Activated CD8-positive, alpha-beta T cell treated with anti-CD3 and anti-CD28 coated beads for 36 hours (primary cell): ENCODE measurements around the gene SDK2. TPM values are rescaled to one million over a fixed set of nuclear protein-coding genes. Genes with fewer than 3 reads are reported as not detected.

Source experiments
- ATAC-seq: fragments of 200-7000 bp; cut with Tn5 transposase; one replicate; pipeline ENCODE4 v1.10.0; 2021; ENCODE audit warnings: mild to moderate bottlenecking, moderate library complexity
- CTCF ChIA-PET: fragments of 350-600 bp; sonication (Branson Sonifier 250); formaldehyde crosslinking; loops from one replicate; lab custom pipeline; 2021; ENCODE audit warnings: antibody characterized with exemption; lab: Charles Lee
- POLR2A ChIA-PET: fragments of 350-600 bp; sonication (Branson Sonifier 250); formaldehyde crosslinking; loops from one replicate; lab custom pipeline; 2021; ENCODE audit warnings: antibody characterized with exemption; lab: Charles Lee
- DNase-seq: peaks from one replicate; pipeline ENCODE4 v3.0.0-alpha.2; 2020
- H3K27ac Mint-ChIP-seq: one replicate; pipeline ENCODE4 v1.8.0; 2021; ENCODE audit warnings: mild to moderate bottlenecking, mixed read lengths
- H3K27me3 Mint-ChIP-seq: one replicate; pipeline ENCODE4 v1.8.0; 2021; ENCODE audit warnings: mixed read lengths
- H3K36me3 Mint-ChIP-seq: one replicate; pipeline ENCODE4 v1.8.0; 2021; ENCODE audit warnings: low read depth, mixed read lengths
- H3K4me1 Mint-ChIP-seq: one replicate; pipeline ENCODE4 v1.8.0; 2021; ENCODE audit warnings: low read depth, mixed read lengths
- H3K4me3 Mint-ChIP-seq: one replicate; pipeline ENCODE4 v1.8.0; 2021; ENCODE audit warnings: mild to moderate bottlenecking, moderate library complexity, mixed read lengths
- H3K9me3 Mint-ChIP-seq: one replicate; pipeline ENCODE4 v1.8.0; 2021; ENCODE audit warnings: mixed read lengths
- intact Hi-C: fragments of 100-400 bp; cut with micrococcal nuclease; formaldehyde crosslinking; loops from one replicate; pipeline ENCODE4 v1.10.0; 2022
- total RNA-seq, 2 experiments: library from RNA; stranded (reverse); gene quantifications; one replicate each; pipeline ENCODE4 v1.2.3, GENCODE V29; 2021
- TF ChIP-seq, protein P1 (sequence below): fragments of 200-600 bp; IDR thresholded peaks from one replicate; pipeline ENCODE4 v1.8.0; 2022; ENCODE audit warnings: antibody characterized with exemption, mild to moderate bottlenecking

Gene SDK2
- total RNA-seq, 2 experiments from 2014 or later, result 3.2 to 3.3 TPM

DNA sequence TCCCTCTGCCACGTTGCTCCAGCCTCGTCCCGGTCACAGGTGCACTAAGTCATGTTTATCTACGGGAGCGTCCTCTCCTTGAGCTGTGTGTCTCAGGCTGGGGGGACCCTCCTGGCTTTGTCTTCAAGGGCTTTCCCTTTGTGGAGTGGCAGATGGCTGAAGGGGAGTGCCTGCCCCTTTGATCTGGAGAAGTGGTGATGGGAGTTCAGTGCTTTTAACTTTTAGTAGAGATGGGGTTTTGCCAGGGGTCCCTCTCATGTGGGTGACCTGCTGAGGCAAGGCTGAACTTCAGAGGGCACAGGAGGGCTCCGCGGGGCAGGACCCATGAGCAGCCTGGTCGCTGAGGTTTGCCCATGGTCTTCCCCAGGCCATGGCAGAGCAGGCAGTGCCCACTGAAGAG, 259.3 kb downstream of the SDK2 start:
- ChIA-PET POLR2A (no interaction called here), CTCF (interaction anchor here (5.8 kb wide), 1 partner anchor 14 kb away, joined by 20 read pairs; no protein-coding TSS in a partner anchor)
- TF ChIP-seq, protein P1, sequence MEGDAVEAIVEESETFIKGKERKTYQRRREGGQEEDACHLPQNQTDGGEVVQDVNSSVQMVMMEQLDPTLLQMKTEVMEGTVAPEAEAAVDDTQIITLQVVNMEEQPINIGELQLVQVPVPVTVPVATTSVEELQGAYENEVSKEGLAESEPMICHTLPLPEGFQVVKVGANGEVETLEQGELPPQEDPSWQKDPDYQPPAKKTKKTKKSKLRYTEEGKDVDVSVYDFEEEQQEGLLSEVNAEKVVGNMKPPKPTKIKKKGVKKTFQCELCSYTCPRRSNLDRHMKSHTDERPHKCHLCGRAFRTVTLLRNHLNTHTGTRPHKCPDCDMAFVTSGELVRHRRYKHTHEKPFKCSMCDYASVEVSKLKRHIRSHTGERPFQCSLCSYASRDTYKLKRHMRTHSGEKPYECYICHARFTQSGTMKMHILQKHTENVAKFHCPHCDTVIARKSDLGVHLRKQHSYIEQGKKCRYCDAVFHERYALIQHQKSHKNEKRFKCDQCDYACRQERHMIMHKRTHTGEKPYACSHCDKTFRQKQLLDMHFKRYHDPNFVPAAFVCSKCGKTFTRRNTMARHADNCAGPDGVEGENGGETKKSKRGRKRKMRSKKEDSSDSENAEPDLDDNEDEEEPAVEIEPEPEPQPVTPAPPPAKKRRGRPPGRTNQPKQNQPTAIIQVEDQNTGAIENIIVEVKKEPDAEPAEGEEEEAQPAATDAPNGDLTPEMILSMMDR, result no peak
- Mint-ChIP-seq H3K36me3 (no peaks in the 10 kb centered on the region), H3K4me3 (no peak overlapping the region), H3K4me1 (no peaks in the 10 kb centered on the region), H3K27me3 (no peaks in the 10 kb centered on the region), H3K9me3 (no peaks in the 10 kb centered on the region), H3K27ac (no peak overlapping the region)
- no peak for DNase-seq
- intact Hi-C loops, result no loop called here
- ATAC-seq, result no peak

DNA sequence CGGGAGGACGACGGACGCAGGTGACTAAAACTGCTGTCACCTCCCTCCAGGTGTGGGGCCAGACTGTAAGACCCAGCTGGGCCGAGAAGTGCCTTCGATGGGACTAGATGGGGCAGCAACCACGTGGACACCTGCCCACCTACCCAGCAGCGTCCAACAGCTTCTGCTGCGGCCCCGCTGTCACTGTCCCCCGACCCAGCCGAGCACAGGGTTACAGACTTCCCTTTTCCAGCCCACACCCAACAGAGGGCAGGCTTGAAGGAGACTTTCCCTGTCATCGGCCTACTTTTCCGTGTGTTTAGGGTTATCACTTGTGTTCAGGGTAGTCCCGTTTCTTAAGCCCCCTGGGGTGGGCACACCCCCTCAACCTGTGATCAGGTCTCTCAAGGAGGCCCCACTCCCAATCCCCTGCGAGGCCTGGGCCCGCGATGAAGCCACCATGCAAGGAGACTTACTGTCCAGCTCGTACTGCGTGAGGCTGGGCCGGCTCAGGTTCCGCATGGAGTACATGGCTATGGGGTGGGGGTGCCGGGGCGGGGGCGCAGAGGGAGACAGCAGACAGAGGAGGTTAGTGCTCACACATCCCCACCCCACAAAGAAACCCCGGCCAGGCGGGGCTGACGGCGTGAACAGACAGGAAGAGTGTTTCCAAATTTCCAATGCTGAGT, 263.7 kb downstream of the SDK2 start:
- no peak overlapping the region for H3K4me3 Mint-ChIP-seq

DNA sequence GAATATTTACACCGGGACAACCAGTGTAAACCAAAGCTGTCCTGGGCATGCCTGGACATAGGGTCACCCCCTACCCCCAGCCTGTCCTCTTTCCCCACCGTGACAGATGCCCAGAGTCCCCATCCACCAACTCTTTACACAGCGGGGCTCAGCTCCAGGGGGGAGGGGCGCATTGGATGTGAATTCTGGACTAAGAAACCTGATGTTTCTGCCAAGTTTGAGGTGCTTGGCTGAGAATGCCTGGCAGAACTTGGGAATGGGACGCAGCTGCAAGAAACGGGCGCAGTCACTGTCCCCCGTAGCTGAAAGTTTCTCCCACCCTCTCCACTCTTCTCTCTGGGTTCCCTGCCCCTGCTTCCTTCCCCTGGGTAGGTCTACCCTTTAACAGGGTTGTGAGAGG, 264.4 kb downstream of the SDK2 start:
- Mint-ChIP-seq H3K27me3 (no peaks in the 10 kb centered on the region), H3K4me1 (no peaks in the 10 kb centered on the region), H3K4me3 (no peak overlapping the region), H3K36me3 (no peaks in the 10 kb centered on the region), H3K27ac (no peak overlapping the region), H3K9me3 (no peaks in the 10 kb centered on the region)
- DNase-seq, result no peak
- intact Hi-C loops, result no loop called here
- CTCF ChIA-PET, result no interaction called here
- TF ChIP-seq, protein P1, result no peak
- ATAC-seq, result no peak
- POLR2A ChIA-PET, result no interaction called here

More for the DNA sequence above, 263.7 kb downstream of the SDK2 start:
- TF ChIP-seq, protein P1, result no peak
- no peaks in the 10 kb centered on the region for H3K36me3 Mint-ChIP-seq
- ChIA-PET CTCF (interaction anchor here (1.4 kb wide), 1 partner anchor 10 kb away, joined by 4 read pairs; no protein-coding TSS in a partner anchor), POLR2A (no interaction called here)
- no peak for DNase-seq
- no peaks in the 10 kb centered on the region for H3K9me3 Mint-ChIP-seq
- intact Hi-C loops, result no loop called here
- no peak for ATAC-seq
- H3K27ac Mint-ChIP-seq, result no peak overlapping the region
- no peaks in the 10 kb centered on the region for H3K4me1 Mint-ChIP-seq
- no peaks in the 10 kb centered on the region for H3K27me3 Mint-ChIP-seq

DNA sequence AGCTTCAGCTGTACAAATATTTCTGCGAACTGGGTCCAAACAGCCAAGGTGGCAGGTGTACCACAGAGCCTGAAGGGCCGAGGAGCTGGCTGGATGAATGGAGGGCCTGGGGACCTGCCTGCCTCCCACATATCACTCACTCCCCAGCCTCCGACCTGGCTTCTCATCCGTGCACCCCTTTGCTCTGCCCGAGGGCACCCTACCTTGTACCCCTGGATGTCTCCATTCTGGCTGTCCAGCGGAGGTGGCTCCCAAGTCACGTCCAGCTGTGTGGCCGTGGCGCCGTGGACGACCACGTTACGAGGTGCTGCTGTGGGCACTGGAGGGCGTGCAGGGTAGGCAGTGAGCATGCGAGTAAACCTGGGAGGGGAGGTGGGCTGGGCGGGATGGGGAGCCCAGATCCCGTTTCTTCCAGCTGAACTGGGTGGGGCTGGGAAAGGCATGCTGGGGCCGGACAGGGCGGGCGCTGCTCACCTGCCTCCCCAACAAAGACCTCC, 265.2 kb downstream of the SDK2 start:
- ChIA-PET POLR2A (no interaction called here), CTCF (interaction anchor here (1.1 kb wide), 1 partner anchor 9 kb away, joined by 5 read pairs; no protein-coding TSS in a partner anchor)
- H3K27ac Mint-ChIP-seq, result no peak overlapping the region
- no peaks in the 10 kb centered on the region for H3K36me3 Mint-ChIP-seq
- H3K4me1 Mint-ChIP-seq, result no peaks in the 10 kb centered on the region
- ATAC-seq (no peak), DNase-seq (no peak)
- no peaks in the 10 kb centered on the region for H3K9me3 Mint-ChIP-seq
- TF ChIP-seq, protein P1, result no peak
- H3K27me3 Mint-ChIP-seq, result no peaks in the 10 kb centered on the region
- no peak overlapping the region for H3K4me3 Mint-ChIP-seq
- intact Hi-C loops, result no loop called here

DNA sequence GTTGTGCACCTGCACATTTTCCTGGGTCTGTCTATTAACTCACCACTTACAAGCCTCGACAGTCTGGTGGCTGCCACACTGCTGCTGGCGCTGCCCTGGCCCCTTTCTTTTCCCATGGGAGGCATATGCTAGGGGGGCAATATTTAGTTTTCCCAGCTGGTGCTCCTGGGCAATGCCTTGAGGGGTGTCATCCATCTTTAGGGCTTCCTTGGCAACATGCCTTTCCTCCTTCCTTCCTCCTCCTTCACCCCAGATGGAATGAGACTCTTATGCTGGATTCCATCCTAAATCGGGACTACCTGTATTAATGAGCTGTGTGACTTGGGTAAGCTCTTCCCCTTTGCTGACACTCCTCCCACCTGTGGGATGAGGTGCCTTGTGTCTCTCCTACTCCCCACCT, 267.6 kb downstream of the SDK2 start:
- no peak for ATAC-seq
- H3K4me3 Mint-ChIP-seq, result no peak overlapping the region
- H3K27ac Mint-ChIP-seq, result no peak overlapping the region

More for the DNA sequence above, 267.6 kb downstream of the SDK2 start:
- H3K27me3 Mint-ChIP-seq, result no peaks in the 10 kb centered on the region
- ChIA-PET CTCF (interaction anchor here (1.6 kb wide), 1 partner anchor 121 kb away, joined by 5 read pairs; no protein-coding TSS in a partner anchor), POLR2A (no interaction called here)
- intact Hi-C loops, result no loop called here
- DNase-seq, result no peak
- H3K36me3 Mint-ChIP-seq, result no peaks in the 10 kb centered on the region
- no peaks in the 10 kb centered on the region for H3K9me3 Mint-ChIP-seq
- no peaks in the 10 kb centered on the region for H3K4me1 Mint-ChIP-seq
- TF ChIP-seq, protein P1, result no peak
